ENCODE measurements around the gene PKM.

The PKM gene

GRCh38 chr15:72248514-72248913 is 17.5 kb upstream of the PKM start:
- DNase-seq (ENCODE audit: low read depth in 2 of 2) = no peak
- no peak for TF ChIP-seq CTCF (IDR thresholded peaks at IDR 0.05; ENCODE audit: low read depth, low read length)
- H3K4me3 ChIP-seq (replicated peaks in 1 of 2; ENCODE audit: low read depth in 2 of 2, low read length in 2 of 2) = no peak overlapping the region

- H3K4me3 ChIP-seq (replicated peaks in 1 of 2; ENCODE audit: low read depth in 2 of 2, low read length in 2 of 2) = no peak overlapping the region
- DNase-seq (ENCODE audit: low read depth in 2 of 2) = no peak
- TF ChIP-seq CTCF (IDR thresholded peaks at IDR 0.05; ENCODE audit: low read depth, low read length) = no peak
Observed at GRCh38 chr15:72242775-72243370, 11.9 kb upstream of the PKM start.

GRCh38 chr15:72239652-72240051 is 8.7 kb upstream of the PKM start:
- H3K4me3 ChIP-seq (replicated peaks in 1 of 2; ENCODE audit: low read depth in 2 of 2, low read length in 2 of 2) = no peak overlapping the region
- DNase-seq (ENCODE audit: low read depth in 2 of 2) = no peak
- TF ChIP-seq CTCF (IDR thresholded peaks at IDR 0.05; ENCODE audit: low read depth, low read length) = no peak

GRCh38 chr15:72238586-72238985 is 7.6 kb upstream of the PKM start:
- no peak for TF ChIP-seq CTCF (IDR thresholded peaks at IDR 0.05; ENCODE audit: low read depth, low read length)
- no peak for DNase-seq (ENCODE audit: low read depth in 2 of 2)
- no peak overlapping the region for H3K4me3 ChIP-seq (replicated peaks in 1 of 2; ENCODE audit: low read depth in 2 of 2, low read length in 2 of 2)

GRCh38 chr15:72237853-72238224 is 6.8 kb upstream of the PKM start:
- no peak for TF ChIP-seq CTCF (IDR thresholded peaks at IDR 0.05; ENCODE audit: low read depth, low read length)
- no peak overlapping the region for H3K4me3 ChIP-seq (replicated peaks in 1 of 2; ENCODE audit: low read depth in 2 of 2, low read length in 2 of 2)
- DNase-seq (ENCODE audit: low read depth in 2 of 2) = no peak

GRCh38 chr15:72237029-72237852 is 6.3 kb upstream of the PKM start:
- H3K4me3 ChIP-seq (replicated peaks in 1 of 2; ENCODE audit: low read depth in 2 of 2, low read length in 2 of 2) = peak overlapping the region; percentile 5 to 49
- no peak for TF ChIP-seq CTCF (IDR thresholded peaks at IDR 0.05; ENCODE audit: low read depth, low read length)
- DNase-seq (ENCODE audit: low read depth in 2 of 2) = peak; percentile 96 to 97

All from cardiac fibroblast (primary cell).